Measurements from ENCODE around the gene TMEM26.

TMEM26 gene

DNA sequence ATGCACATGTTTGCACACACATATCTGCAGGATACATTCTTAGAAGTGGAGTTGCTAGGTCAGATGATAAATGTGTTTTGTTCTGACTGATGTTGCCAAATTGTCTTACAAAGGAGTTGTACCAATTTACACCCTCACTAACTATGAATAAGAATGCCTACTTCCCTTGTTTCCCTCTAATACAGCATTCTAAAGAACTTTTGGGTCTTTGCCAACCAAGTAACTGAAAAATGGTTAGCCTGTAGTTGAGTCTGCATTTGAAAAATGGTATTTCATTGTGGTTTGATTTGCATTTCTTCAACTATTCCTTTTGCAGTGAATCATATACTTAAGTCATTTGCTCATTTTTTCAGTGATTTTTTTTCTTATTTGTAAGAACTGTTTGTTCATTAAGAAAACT is 48.4 kb downstream of the TMEM26 start (continued):
- no peak for TF ChIP-seq POU6F1 (CRISPR knock-in tag; IDR thresholded peaks at IDR 0.05; ENCODE audit: borderline replicate concordance, low read depth)
- TF ChIP-seq OSR1 (CRISPR knock-in tag; IDR thresholded peaks at IDR 0.05), result no peak
- TF ChIP-seq TOX (CRISPR knock-in tag; IDR thresholded peaks at IDR 0.05; ENCODE audit: borderline replicate concordance), result no peak
- no peak for TF ChIP-seq ZNF8 (CRISPR knock-in tag; IDR thresholded peaks at IDR 0.05)

GRCh38 chr10:61400524-61400923 is 52.7 kb downstream of the TMEM26 start:
- no peak for TF ChIP-seq PPARA (CRISPR knock-in tag; IDR thresholded peaks at IDR 0.05; ENCODE audit: borderline replicate concordance)
- no peak for TF ChIP-seq CSRNP3 (CRISPR knock-in tag; IDR thresholded peaks at IDR 0.05)
- TF ChIP-seq ZNF8 (CRISPR knock-in tag; IDR thresholded peaks at IDR 0.05), result no peak
- TF ChIP-seq CREB5 (CRISPR knock-in tag; IDR thresholded peaks at IDR 0.05; ENCODE audit: low read depth), result no peak
- no peak for TF ChIP-seq GLIS3 (CRISPR knock-in tag; IDR thresholded peaks at IDR 0.05)
- TF ChIP-seq CSDC2 (CRISPR knock-in tag; IDR thresholded peaks at IDR 0.05), result no peak
- TF ChIP-seq ZC3H10 (CRISPR knock-in tag; IDR thresholded peaks at IDR 0.05), result no peak
- no peak for TF ChIP-seq OSR1 (CRISPR knock-in tag; IDR thresholded peaks at IDR 0.05)
- no peak for TF ChIP-seq TOX (CRISPR knock-in tag; IDR thresholded peaks at IDR 0.05; ENCODE audit: borderline replicate concordance)
- TF ChIP-seq RARB (CRISPR knock-in tag; IDR thresholded peaks at IDR 0.05), result no peak
- no peak for TF ChIP-seq TSHZ2 (CRISPR knock-in tag; IDR thresholded peaks at IDR 0.05)
- no peak for TF ChIP-seq ZFP30 (CRISPR knock-in tag; IDR thresholded peaks at IDR 0.05)
- no peak for TF ChIP-seq ESRRG (CRISPR knock-in tag; IDR thresholded peaks at IDR 0.05)
- no peak for TF ChIP-seq SNAI2 (CRISPR knock-in tag; IDR thresholded peaks at IDR 0.05)
- TF ChIP-seq BACH2 (CRISPR knock-in tag; IDR thresholded peaks at IDR 0.05; ENCODE audit: borderline replicate concordance), result no peak
- ATAC-seq, result no peak

DNA sequence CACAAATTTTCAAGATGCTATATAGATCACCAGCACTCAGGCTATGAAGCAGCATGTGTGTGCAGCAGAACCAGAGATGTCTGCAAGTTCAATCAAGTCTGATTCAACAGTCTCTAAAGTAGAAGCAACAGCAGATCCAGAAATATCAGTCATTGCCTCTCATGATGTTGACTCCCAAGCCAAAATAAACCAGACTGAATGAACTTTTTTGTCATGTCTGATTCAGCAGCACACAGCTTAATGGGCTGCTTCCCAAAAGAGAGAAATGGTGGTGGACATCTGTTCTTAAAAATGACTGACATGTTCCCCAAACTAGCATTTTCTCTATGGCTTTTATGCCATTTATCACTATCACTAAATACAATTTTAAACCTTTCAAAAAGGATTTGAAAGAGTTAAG is 53.8 kb downstream of the TMEM26 start:
- no peak for ATAC-seq

More for the DNA sequence above, 53.8 kb downstream of the TMEM26 start:
- TF ChIP-seq SNAI2 (CRISPR knock-in tag; IDR thresholded peaks at IDR 0.05) (no peak), RARB (CRISPR knock-in tag; IDR thresholded peaks at IDR 0.05) (no peak), TCF4 (CRISPR knock-in tag; IDR thresholded peaks at IDR 0.05; ENCODE audit: borderline replicate concordance) (no peak), TSHZ2 (CRISPR knock-in tag; IDR thresholded peaks at IDR 0.05) (no peak), ZFP3 (CRISPR knock-in tag; IDR thresholded peaks at IDR 0.05) (no peak), ISL1 (CRISPR knock-in tag; IDR thresholded peaks at IDR 0.05) (no peak), CSDC2 (CRISPR knock-in tag; IDR thresholded peaks at IDR 0.05) (no peak), ZC3H10 (CRISPR knock-in tag; IDR thresholded peaks at IDR 0.05) (no peak), OSR1 (CRISPR knock-in tag; IDR thresholded peaks at IDR 0.05) (no peak), ESRRG (CRISPR knock-in tag; IDR thresholded peaks at IDR 0.05) (no peak), ZNF8 (CRISPR knock-in tag; IDR thresholded peaks at IDR 0.05) (no peak), ZFP30 (CRISPR knock-in tag; IDR thresholded peaks at IDR 0.05) (no peak), PATZ1 (CRISPR knock-in tag; IDR thresholded peaks at IDR 0.05; ENCODE audit: borderline replicate concordance) (no peak), CREB5 (CRISPR knock-in tag; IDR thresholded peaks at IDR 0.05; ENCODE audit: low read depth) (no peak), TOX (CRISPR knock-in tag; IDR thresholded peaks at IDR 0.05; ENCODE audit: borderline replicate concordance) (no peak), ZNF70 (CRISPR knock-in tag; IDR thresholded peaks at IDR 0.05) (no peak), ARNTL (CRISPR knock-in tag; IDR thresholded peaks at IDR 0.05; ENCODE audit: borderline replicate concordance, low read depth) (no peak)
